Stimulated activated CD8-positive, alpha-beta memory T cell treated with anti-CD3 and anti-CD28 coated beads, Interleukin-15, amount 100 ng/mL, for 48 hours (primary cell): ENCODE data around the gene NSD1.

Experiments
- DNase-seq, 2 donors: peaks; one replicate each; pipeline ENCODE4 v3.0.0-alpha.2; 2020; ENCODE audit warnings: low read depth in 2 of 2

The NSD1 gene

DNA sequence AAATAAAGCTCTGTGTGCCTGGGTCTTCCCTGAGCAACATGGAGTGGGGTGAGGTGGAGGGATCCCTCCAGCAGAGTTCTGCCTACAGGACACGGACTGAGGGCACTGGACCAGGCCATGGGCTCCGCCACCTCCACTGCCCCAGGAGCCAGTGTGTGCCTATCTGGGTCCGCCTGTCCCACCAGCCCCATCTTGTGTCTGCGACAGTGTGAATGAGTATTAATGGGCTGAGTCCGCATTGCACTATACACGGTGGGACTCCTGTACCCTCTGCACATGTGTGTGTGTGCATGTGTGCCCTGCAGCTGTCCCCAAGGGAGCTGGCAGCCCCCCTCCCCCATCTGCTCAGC is 35.5 kb upstream of the NSD1 start:
- no peak for DNase-seq

DNA sequence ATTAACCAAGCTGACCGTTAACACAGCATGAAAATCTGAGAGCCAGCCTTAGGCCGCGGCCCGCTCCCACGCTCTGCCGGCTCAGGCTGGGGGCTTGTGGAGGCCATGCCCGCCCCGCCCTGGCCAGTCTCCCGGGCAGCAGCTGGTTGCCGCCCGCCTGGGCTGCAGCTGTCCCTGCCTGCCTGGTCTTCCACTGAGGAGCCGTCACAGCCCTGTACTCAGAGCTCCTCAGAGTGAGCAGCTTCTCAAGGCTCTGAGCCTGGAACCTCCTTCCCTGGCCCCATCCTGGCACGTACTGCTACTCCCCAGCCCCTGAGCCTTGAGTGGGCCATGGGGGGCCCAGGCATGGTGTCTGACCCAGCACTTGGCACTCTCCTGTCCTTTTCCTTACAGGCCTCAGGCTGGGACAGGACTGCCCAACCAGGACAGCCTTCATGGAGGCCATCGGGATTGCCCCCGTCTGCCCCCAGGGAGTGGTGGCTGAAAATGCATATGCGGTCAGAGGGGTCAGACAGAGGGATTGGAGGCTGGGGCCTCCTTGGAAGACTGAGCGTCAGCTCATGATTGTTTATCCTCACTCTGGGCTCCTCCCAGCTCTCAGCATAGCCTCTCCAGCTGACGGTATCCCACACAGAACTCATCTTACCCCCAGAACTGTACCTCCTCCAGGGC is 35.0 kb upstream of the NSD1 start:
- no peak for DNase-seq

DNA sequence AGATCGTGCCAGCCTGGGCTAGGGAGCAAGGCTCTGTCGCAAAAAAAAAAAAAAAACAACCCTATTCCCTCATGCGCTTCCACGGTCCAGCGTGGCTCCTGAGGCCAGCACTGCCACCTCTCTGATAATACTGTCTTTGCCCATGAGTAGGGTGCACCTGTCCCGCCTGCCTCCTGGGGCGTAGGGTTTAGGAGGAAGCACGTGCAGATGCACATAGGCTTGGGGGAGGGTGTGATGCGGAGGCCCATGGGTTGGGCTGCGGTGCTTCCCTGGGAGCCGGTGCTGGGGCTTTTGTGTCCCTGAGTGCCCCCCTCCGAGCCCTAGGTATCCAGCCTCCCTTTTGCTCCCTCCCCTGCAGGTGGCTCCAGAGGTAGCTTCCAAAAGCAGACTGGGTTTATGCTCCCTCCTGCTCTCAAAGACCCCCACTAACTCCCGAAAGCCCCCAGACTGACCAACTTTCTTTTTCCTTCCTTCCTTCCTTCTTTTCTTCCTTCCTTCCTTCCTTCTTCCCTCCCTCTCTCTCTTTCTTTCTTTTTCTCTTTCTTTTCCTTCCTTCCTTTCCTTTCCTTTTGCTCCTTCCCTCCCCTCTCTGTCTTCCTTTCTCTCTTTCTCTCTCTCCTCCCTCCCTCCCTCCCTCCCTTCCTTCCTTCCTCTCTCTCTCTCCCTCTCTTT is 34.0 kb upstream of the NSD1 start:
- DNase-seq = no peak

DNA sequence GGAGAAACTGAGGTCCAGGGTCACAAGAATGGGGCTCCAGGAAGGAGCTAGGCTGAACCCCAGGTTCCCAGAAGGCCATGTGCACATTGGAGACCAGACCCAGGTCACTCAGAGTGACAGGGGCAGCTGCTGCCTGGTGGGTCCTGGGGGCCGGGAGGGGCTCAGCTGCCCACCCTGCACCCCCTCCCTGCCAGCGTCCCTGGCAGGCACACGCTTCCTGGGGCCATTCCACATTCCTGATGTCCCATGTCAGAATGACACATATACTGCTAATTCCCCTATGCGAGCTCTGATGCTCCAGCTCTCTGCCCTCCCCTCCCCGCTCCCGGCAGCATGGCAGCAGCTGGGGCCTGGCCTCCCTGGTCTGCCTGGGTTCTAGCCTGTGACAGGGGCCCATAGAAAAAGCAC is 32.9 kb upstream of the NSD1 start:
- no peak for DNase-seq

DNA sequence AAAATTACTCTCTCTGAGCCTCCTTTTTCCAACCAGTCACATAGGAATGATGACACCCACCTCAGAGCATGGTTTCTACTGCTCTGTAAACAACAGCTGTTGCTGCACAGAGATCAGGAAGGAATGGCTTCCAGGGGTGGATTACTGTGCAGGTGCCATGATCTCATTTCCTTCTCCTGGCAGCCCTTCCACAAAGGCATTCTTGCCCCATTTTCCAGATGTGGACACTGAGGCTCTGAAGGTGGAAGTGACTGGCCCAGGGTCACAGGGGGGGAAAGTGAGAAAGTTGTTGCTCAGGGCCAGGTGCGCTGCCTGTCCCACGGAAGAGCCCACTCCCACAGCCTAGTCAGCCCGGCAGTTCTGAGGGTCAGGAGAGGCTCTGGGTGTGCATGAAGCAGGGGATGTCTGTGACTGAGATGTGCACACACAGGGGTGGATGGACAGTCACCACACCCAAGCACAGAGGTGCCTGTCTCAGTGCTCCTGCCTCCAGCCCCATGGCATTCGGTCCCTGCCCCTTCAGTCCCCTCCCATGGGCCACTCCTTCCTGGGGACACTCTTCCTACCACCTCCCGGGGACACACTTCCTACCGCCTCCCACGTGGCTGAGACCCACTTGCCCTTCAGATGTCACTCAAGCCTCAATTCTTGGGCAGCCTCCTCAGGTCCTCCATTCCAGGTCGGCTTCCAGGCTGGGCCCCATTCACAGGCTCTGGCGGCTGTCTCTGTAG is 29.9 kb upstream of the NSD1 start:
- no peak for DNase-seq

DNA sequence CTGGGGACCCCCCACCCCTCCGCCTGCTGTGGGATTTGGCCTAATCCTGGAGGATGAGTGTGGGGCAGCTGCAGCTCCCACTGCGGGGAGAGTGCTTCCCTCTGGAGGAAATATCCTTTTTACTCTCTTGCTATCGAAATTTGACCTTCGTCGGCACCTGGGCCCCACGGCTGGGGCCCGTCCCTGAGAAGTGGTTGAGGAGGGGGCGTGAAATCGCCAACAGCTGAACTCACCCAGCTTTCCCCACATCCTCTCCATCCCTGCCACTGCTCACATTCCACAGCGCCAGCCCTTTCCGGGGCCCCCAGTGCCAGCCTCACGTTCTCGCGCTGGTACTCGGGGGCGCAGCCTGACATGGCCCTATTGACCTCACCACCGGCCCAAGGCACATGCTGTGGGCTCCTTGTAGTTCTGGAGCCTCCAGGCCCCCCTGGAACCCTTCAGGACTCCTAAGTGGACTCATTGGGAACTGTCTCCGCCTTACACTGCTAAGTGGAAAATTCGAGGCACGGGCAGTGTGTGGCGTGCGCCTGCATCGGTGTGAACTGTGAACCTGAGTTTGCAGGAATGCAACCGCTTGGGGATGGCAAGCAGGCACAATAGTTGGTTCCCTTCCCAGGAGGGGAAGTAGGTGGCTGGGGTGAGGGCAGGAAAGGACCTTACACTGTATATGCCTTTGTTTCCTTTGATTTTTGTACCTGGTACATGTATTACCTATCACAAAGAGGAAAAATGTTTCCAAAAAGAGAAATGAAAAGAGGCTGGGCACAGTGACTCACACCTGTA is 27.7 kb upstream of the NSD1 start:
- no peak for DNase-seq

DNA sequence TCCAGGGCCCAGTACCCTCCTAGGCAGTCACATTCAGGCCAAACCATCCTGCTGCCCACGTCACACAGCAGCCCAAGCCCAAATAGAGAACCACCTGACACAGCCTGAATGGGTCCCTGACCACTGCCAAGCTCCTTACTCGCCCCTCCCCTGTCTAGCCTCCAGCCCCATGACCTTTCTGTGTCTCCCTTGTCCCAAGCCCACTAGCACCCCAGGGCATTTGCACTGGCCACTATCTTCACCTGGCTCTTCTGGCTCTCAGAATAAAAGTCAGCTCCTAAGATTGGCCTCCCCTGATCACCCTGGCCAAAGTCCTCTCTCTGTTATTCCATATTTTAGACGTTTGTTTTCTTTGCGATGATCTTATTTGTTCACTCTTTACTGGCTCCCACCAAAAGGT is 26.4 kb upstream of the NSD1 start:
- DNase-seq = no peak

DNA sequence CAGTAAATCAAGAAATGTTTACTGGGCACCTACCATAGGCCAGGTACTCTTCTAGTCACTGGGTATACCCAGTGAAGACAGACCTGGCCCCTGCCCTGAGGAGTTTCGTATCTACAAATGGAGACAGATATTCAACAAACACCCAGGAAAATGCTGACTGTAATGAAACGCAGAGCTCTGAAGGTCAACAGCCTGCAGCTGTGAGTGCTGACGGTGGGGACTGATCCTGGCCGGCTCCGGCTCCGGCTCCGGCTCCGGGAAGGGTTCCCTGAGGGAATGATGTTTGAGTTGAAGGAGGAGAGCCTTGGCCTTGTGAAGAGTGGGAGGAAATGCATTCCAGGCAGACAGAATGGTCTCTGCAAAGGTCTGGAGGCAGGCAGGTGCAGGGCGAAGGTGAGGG is 23.8 kb upstream of the NSD1 start:
- no peak for DNase-seq

DNA sequence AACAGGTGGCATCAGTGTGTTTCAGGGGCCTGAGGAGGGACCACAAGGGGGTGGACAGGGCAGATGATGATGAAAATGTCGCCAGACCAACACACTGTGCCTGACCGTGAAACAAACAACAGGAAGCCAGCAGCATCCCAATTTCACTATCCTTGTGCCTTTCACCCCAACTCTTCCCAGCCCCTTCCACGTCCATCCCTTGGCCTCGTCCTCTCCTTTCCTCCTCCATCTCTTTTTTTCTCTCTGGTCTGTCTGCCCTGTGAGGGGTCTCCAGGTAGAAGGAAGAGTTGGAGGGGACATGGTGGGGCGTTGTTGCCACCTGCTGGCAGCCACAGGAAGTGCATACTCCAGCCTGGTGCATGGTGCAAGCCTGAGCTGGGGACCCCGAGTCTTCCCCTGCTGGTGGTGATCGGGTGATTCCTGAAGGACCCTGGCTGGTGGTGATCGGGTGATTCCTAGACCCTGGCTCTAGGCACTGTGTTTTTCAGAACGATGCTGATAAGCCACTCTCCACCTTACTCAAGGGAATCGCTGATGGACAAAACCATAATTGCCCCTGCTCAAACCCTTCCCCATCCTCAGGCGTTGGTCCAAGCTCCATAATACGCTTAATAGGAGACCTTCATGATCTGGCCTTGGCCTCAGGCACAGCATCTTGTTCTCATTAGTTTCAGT is 21.7 kb upstream of the NSD1 start:
- peak in 1 of 2 donors; percentile 41 for DNase-seq

DNA sequence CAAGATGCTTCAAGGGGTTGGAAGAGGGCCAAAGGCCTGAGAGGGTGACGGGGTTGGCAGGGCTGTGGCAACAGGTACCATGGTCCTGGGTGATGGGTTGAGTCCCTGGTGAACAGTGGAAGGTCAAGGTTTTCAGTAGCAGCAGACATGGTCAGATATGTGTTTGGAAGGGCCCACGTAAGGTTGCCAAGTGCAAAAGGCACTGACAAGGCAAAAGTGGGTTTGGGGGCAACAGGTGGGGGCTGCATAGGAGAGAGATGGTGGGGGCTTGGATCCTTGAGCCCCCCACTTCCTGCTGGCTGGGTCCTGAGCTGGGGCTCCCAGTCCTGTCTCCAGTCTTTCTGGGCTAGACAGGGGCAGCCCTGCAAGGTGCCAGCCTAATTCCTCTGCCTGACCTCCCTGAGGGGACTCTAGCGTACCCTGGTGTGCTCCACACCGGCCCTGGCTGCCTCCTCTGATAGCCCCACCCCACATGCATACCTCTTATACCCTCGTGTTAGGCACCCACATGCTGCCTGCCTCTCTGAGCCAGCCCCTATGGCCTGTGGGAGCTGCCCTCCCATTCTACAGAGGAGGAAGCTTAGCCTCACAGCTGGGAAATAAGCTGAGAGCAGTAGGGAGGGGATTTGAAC is 20.9 kb upstream of the NSD1 start:
- DNase-seq = no peak

DNA sequence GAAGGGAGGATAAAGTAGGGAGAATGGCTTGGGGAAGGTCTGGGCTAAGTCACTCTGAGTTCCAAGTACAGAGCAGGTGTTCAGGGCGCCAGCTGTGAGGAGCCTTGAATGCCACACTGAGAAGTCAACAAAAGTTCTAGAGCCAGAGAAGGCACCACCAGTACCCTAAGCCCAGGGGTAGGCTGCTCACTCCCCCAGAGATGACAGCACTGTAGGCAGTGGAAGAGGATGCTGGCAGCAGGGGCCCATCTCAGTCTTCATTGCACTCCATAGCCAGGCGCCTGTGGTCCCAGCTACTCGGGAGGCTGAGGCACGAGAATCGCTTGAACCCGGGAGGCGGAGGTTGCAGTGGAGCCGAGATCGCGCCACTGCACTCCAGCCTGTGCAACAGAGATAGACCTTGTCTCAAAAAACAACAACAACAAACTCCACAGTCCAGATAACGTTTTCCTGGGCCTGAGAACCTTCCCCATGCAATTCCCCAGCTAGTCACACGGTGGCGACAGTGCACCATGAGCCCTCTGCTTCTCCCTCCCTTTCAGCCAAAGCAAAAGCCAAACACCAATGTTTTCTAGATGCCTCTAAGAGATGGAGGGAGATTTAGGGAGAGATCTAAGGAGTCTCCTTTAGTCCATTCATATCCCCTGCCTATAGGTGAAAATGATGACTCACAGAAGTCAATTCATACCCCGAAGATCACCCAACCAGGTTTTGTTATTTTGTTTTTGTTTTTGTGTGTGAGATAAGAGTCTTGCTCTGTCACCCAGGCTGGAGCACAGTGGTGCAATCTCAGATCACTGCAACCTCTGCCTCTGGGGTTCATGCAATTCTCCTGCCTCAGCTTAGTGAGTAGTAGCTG is 19.8 kb upstream of the NSD1 start:
- peak; percentile 44 to 49 for DNase-seq

DNA sequence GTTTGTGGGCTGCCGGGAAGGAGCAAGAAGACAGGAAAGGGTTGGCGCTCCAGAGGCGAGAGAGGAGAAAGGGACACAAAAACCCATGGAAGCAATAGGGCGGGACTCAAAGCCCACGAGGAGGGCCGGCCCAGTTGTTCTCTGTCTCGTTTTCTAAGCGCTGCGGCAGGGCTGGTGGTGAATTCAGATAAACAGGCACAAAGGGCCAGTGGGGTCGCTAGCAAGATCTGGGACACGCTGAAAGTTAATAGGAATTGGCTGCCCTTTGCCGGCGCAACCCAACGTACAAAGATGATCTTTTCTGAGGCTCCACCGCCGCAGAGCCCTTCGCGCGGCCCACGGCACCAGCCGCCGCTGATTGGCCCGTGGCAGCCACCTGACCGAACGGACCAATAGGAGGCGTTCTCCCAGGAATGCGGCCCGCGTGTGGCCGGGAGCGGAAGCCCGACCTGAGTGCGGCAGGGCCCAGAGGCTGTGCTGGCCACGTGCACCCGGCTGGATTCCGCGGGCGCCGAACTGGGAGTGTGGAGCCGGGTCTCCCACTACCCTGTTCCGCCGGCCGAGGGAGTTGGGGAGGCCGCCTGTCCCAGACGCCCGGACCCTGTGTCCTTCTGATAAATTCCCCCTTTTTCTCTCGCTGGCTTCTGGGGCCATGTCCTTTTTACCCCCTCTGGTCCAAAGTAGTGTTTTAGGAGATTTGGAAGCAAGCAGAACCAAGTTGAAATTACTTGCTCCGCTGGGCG is 16.8 kb upstream of the NSD1 start:
- DNase-seq = peak; percentile 79 to 80

DNA sequence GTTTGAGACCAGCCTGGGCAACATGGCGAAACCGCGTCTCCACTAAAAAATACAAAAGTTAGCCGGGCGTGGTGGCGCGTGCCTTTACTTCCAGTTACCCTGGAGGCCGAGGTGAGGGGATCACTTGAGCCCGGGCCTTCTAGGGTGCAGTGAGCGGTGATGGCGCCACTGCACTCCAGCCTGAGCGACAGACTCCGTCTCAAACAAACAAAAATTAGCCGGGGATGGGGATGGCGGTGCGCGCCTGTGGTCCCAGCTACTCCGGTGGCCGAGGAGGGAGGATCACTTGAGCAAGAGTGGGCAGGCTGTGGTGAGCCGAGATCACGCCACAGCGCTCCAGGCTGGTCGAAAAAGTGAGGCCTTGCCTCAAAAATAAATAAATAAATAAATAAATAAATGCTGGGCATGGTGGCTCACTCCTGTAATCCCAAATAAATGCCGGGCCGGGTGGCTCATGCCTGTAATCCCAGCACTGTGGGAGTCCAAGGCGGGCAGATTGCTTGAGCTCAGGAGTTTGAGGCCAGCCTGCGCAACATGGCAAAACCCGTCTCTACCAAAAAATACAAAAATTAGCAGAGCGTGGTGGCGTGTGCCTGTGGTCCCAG is 16.0 kb upstream of the NSD1 start:
- DNase-seq = no peak

DNA sequence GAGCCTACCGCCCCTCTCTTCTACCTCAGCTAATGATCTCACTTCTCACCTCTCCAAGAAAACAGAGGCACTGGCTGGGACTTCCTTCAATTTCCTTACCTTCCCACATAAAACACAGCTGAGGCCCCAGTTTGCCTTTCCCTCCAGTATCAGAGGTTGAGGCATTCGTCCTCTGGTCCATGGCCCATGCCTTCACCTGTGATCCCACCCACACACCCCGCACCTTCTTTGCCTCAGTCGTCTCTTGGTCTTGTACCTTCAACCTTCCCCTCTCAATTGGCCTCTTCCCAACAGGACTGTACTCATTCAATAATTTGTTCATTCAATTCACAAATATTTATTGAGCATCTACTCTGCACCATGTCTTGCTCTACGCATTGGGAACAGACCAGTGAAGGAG is 11.0 kb upstream of the NSD1 start:
- DNase-seq = no peak

DNA sequence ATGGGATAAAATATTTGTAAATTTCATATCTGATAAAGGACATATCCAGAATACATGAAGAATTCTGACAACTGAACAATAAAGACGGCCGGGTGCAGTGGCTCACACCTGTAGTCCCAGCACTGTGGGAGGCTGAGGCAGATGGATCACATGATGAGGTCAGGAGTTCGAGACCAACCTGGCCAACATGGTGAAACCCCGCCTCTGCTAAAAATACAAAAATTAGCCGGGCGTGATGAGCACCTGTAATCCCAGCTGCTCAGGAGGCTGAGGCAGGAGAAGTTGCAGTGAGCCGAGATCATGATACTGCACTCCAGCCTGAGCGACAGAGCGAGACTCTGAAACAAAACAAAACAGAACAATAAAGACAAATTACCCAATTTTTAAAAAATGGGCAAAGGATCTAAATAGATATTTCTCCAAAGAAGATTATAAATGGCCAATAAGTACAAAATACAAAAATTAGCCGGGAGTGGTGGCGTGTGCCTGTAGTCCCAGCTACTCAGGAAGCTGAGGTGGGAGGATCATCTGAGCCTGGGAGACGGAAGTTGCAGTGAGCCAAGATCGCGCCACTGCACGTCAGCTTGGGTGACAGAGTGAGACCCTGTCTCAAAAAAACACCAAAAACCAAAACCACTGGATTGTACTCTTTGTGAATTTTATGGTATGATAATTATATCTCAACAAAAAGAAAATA is 9.6 kb upstream of the NSD1 start:
- no peak for DNase-seq

DNA sequence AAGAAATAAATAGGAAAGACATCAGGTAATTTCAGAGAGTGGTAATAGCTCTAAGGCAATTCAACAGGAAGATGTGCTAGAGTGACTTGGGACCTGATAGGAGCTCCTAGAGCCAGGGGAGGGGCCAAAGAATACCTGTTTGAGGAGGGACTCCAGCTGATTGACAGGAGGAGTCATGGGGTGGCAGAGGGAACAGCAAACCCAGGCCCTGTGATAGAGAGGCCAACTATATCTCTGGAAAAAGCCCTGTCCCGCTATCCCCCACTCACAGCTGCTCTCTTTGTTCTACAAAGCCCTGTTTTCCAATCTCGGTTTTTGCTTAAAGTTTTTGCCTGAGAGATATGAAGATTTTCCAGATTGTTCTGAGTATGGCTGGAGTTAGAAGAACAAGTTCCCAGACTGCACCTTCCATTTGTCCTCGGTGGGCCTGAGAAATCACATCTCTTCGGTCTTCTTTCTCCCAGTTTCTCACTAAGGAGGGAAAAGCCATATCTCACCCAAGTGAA is 9.0 kb upstream of the NSD1 start:
- no peak for DNase-seq

DNA sequence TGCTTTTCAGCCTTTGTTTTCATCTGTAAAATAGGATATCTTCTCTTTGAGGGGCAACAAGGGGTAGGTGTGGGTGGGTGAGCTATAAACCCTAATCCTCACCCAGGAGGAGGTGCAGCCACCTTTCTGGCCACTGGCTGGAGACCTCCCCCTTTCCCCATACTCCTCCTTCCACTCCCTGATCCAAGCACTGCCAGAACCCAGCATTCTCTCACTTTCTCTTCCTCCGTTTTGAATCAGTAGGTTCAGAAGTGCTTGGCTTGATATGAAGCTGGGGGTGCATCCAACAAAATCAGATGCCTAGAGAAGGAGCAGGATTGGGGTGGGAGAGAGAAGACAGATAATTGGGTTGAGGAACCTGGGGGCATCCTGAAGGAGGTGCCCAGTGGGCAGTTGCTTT is 6.8 kb upstream of the NSD1 start:
- no peak for DNase-seq

DNA sequence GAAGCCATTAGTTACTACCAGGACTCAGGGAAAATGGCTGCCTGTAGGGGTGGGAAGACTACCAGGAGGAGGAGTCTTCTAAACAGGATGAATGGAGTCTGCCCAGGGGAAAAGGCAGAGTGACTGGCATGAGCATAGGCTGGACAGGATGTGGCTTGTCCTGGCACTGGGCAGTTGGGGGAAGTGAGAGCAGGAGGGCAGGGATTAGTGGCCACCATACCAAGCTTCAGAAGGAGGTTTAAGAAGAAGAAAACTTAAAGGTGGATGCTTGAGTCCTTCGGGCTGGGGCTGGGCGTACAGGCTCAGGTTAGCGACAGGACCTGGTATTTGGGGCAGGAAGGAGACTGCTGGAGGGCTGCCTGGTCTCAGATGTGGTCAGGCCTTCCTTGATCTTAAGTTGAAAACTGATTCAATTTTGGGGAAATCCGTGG is 5.0 kb upstream of the NSD1 start:
- DNase-seq = no peak
